ENCODE results near the gene SF3B2.
A peak's percentile ranks its signal among the peaks of the same experiment; 100 is the strongest.

The SF3B2 gene

GRCh38 chr11:66012946-66013761, 39.0 kb upstream of the SF3B2 start:
- no peak for DNase-seq
- H3K4me3 ChIP-seq (ENCODE audit: low read depth in 1 of 2, low read length in 2 of 2) = no peak overlapping the region
- peaks cover 3% of the 10 kb centered on the region; the same call in 1 of the 2 replicates for H4K20me1 ChIP-seq (ENCODE audit: insufficient read depth, low read length)
- H3K4me2 ChIP-seq (ENCODE audit: insufficient read depth, low read length) = no peak overlapping the region
- no peaks in the 10 kb centered on the region for H3K27me3 ChIP-seq (ENCODE audit: insufficient read depth, low read length, poor library complexity)
- no peak for ATAC-seq (ENCODE audit: insufficient read depth, low read depth)
- TF ChIP-seq CTCF (IDR thresholded peaks at IDR 0.05; ENCODE audit: borderline replicate concordance, extremely low read depth, low read length, poor library complexity, severe bottlenecking) = no peak
- TF ChIP-seq EZH2 (IDR thresholded peaks at IDR 0.05; ENCODE audit: borderline replicate concordance, low read depth, low read length, severe bottlenecking) = no peak
- H3K36me3 ChIP-seq (ENCODE audit: insufficient read depth, low read length) = no peaks in the 10 kb centered on the region
- H3K9me3 ChIP-seq (ENCODE audit: insufficient read depth, low read length, severe bottlenecking) = no peaks in the 10 kb centered on the region
- no peak overlapping the region for H2AFZ ChIP-seq (ENCODE audit: low read depth, low read length)
- no peak overlapping the region for H3K9ac ChIP-seq (ENCODE audit: low read depth, low read length)
- H3K79me2 ChIP-seq (ENCODE audit: insufficient read depth, low read length) = no peaks in the 10 kb centered on the region
- H3K27ac ChIP-seq (ENCODE audit: low read length) = no peak overlapping the region
- no peaks in the 10 kb centered on the region for H3K4me1 ChIP-seq (ENCODE audit: insufficient read depth, low read length)

- ATAC-seq (ENCODE audit: insufficient read depth, low read depth) = no peak
- Histone ChIP-seq H2AFZ (ENCODE audit: low read depth, low read length) (no peak overlapping the region), H3K4me3 (ENCODE audit: low read depth in 1 of 2, low read length in 2 of 2) (no peak overlapping the region), H3K9me3 (ENCODE audit: insufficient read depth, low read length, severe bottlenecking) (no peaks in the 10 kb centered on the region), H3K27me3 (ENCODE audit: insufficient read depth, low read length, poor library complexity) (no peaks in the 10 kb centered on the region), H3K4me1 (ENCODE audit: insufficient read depth, low read length) (no peaks in the 10 kb centered on the region), H3K9ac (ENCODE audit: low read depth, low read length) (no peak overlapping the region), H4K20me1 (ENCODE audit: insufficient read depth, low read length) (peaks cover 3% of the 10 kb centered on the region; the same call in 1 of the 2 replicates), H3K79me2 (ENCODE audit: insufficient read depth, low read length) (no peaks in the 10 kb centered on the region), H3K4me2 (ENCODE audit: insufficient read depth, low read length) (no peak overlapping the region), H3K36me3 (ENCODE audit: insufficient read depth, low read length) (no peaks in the 10 kb centered on the region), H3K27ac (ENCODE audit: low read length) (no peak overlapping the region)
- no peak for TF ChIP-seq CTCF (IDR thresholded peaks at IDR 0.05; ENCODE audit: borderline replicate concordance, extremely low read depth, low read length, poor library complexity, severe bottlenecking)
- no peak for TF ChIP-seq EZH2 (IDR thresholded peaks at IDR 0.05; ENCODE audit: borderline replicate concordance, low read depth, low read length, severe bottlenecking)
- DNase-seq = no peak
Observed at GRCh38 chr11:66013762-66014100, 38.4 kb upstream of the SF3B2 start.

GRCh38 chr11:66014804-66015453, 37.2 kb upstream of the SF3B2 start:
- no peak overlapping the region for H3K27ac ChIP-seq (ENCODE audit: low read length)
- no peak overlapping the region for H3K9ac ChIP-seq (ENCODE audit: low read depth, low read length)
- TF ChIP-seq CTCF (IDR thresholded peaks at IDR 0.05; ENCODE audit: borderline replicate concordance, extremely low read depth, low read length, poor library complexity, severe bottlenecking) = no peak
- H3K36me3 ChIP-seq (ENCODE audit: insufficient read depth, low read length) = no peaks in the 10 kb centered on the region
- no peak overlapping the region for H3K4me3 ChIP-seq (ENCODE audit: low read depth in 1 of 2, low read length in 2 of 2)
- peaks cover 3% of the 10 kb centered on the region; the same call in 1 of the 2 replicates for H4K20me1 ChIP-seq (ENCODE audit: insufficient read depth, low read length)
- H3K79me2 ChIP-seq (ENCODE audit: insufficient read depth, low read length) = no peaks in the 10 kb centered on the region
- ATAC-seq (ENCODE audit: insufficient read depth, low read depth) (peak; percentile 19; the same call in 1 of the 3 replicates), DNase-seq (no peak)
- peak overlapping the region; percentile 33; the same call in 1 of the 2 replicates for H2AFZ ChIP-seq (ENCODE audit: low read depth, low read length)
- no peaks in the 10 kb centered on the region for H3K27me3 ChIP-seq (ENCODE audit: insufficient read depth, low read length, poor library complexity)
- H3K4me2 ChIP-seq (ENCODE audit: insufficient read depth, low read length) = no peak overlapping the region
- H3K9me3 ChIP-seq (ENCODE audit: insufficient read depth, low read length, severe bottlenecking) = no peaks in the 10 kb centered on the region
- H3K4me1 ChIP-seq (ENCODE audit: insufficient read depth, low read length) = no peaks in the 10 kb centered on the region

Measured in DND-41 (cell line).